Gastrocnemius medialis (tissue), 4 donors: Measurements from ENCODE around the gene RNU6-1.

Experiments
- POLR2A ChIP-seq, 2 donors: fragments of 450-650 bp; IDR thresholded peaks; one replicate each; pipeline ENCODE4 v1.6.1; 2017; ENCODE audit warnings: antibody characterized with exemption in 2 of 2, mild to moderate bottlenecking in 2 of 2, moderate library complexity in 2 of 2
- TF ChIP-seq, protein P1 (sequence below), 5 experiments: fragments of 450-650 bp in 3 of 5; fragments of 200-600 bp in 2 of 5; sonication (generic) in 2 of 5; IDR thresholded peaks in 4 of 5; conservative IDR thresholded peaks in 1 of 5; 1 replicate in 4 of 5; 2 replicates in 1 of 5; pipeline ENCODE4 v1.5.1; 2016 to 2019; ENCODE audit warnings: antibody characterized with exemption in 5 of 5, mild to moderate bottlenecking in 3 of 5, moderate library complexity in 3 of 5

DNA sequence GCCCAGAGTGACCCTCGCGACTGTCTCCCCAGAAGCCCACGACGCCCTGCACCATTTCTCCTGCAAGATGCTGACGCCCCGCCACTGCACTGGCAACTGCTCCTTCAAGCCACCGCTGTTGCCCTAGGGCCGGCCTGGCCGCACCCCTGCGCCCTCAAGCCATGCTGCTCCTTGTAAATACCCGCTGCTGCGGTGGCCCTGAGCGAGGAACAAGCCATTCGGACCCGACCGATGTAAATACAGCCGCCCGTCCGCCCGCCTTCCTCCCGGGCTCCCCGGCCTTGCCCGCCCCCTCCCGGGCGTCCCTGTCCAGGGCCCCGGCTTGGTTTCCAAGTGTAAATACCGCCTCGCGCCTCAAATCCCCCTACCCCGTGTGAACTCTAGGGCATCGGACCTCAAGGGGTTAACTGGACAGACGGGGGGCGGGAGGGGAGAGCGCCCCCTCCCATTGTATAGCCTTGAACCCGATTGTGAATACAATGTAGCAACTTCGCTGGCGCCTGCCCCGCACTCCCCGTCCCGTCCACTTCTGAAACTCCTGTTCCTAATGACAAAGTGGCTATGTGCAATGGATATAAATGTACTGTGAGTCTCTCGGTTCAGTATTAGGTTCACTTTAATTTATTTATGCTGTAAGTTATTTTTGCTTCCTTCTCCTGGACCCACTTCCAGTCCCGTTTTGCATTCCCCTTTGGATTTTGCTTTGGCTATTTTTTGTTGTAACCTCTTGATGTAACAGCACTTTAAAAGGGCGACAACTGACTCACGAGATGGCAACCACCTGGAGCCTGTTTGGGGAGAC, 5.9 kb downstream of the RNU6-1 start:
- TF ChIP-seq, protein P1, sequence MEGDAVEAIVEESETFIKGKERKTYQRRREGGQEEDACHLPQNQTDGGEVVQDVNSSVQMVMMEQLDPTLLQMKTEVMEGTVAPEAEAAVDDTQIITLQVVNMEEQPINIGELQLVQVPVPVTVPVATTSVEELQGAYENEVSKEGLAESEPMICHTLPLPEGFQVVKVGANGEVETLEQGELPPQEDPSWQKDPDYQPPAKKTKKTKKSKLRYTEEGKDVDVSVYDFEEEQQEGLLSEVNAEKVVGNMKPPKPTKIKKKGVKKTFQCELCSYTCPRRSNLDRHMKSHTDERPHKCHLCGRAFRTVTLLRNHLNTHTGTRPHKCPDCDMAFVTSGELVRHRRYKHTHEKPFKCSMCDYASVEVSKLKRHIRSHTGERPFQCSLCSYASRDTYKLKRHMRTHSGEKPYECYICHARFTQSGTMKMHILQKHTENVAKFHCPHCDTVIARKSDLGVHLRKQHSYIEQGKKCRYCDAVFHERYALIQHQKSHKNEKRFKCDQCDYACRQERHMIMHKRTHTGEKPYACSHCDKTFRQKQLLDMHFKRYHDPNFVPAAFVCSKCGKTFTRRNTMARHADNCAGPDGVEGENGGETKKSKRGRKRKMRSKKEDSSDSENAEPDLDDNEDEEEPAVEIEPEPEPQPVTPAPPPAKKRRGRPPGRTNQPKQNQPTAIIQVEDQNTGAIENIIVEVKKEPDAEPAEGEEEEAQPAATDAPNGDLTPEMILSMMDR (IDR thresholded peaks at IDR 0.05 in 4 of 5, conservative IDR thresholded peaks at IDR 0.05 in 1 of 5): peak in 4 of 5 experiments; percentile 17 to 50 (median 31)
- TF ChIP-seq POLR2A (IDR thresholded peaks at IDR 0.05): no peak
